Inflammatory macrophage treated with lipopolysaccharide for 4 hours (primary cell): ENCODE measurements around the gene PTPN20.
"Not testable (repeated sequence)": the region's sequence is repeated elsewhere in the genome, so short reads cannot be mapped to it uniquely, and the experiment has no call there.

Experiments
- DNase-seq: peaks from one replicate; pipeline ENCODE4 v3.0.0-alpha.2; 2020

PTPN20 gene

DNA sequence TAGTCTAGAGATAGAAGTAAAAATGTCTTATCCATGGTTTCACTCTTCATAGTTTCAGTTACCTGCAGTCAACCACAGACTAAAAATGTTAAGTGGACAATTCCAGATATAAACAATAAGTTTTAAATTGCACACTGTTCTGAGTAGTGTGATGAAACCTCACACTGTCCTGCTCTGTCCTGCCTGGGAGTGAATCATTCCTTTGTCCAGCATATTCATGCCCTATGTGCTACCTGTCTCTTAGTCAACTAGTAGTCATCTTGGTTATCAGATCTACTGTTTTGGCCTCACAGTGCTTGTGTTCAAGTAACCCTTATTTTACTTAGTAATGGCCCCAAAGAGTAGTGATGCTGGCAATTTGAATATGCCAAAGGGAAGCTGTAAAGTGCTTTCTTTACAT lies 49.5 kb downstream of the PTPN20 start:
- DNase-seq = not testable (repeated sequence)

DNA sequence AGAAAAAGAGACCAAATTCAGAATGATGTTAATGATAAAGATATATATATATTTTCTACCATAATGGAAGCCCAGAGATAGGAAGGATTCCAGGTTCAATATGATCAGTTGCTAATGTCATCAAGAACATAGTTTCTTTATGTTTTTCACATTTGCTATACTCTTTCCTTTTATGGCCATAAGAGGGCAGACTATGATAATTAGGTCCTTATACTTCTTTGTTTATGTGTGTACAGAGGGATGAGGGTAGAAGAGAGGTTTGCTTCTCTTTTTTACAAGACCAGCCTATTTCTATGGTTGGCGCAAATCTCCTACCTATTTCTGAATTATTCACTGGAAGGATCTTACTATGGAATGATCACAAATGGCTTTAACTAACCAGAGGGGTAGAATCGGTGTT lies 52.1 kb downstream of the PTPN20 start:
- DNase-seq = not testable (repeated sequence)

DNA sequence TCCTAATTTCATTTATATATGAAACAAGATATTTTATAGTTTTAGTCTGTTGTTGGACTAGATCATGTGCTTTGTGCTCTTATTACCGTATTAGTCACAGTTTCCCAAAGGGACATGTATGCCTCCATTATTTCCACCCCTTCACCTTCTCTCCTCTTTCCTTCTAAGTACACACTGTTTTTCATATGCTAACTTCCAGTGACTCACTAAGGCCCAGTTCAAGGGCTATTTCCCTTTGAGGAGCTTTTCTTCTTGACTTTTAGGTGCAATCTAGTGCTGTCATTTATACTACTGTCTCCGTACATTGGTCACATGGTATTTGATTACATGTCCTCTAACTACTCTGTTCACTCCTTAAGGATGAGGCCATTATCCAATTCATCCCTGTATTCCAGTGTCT lies 55.8 kb downstream of the PTPN20 start:
- not testable (repeated sequence) for DNase-seq

DNA sequence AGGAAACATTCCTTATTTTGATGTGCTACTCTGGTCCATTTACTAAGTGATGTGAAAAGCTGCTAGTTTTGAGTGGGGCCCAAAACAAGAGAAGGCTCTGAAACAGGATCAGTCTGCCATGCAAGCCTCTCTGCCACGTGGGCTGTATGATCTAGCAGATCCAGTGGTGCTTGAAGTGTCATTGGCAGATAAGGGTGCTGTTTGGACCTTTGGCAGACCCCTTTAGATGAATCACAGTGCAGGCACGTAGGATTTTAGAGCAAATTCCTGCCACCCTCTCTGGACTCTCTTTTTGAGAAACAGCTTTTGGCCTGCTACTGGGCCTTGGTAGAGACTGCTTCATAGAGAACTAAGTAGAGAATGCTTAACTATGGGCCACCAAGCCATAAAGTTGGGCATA lies 69.0 kb downstream of the PTPN20 start:
- DNase-seq = not testable (repeated sequence)

DNA sequence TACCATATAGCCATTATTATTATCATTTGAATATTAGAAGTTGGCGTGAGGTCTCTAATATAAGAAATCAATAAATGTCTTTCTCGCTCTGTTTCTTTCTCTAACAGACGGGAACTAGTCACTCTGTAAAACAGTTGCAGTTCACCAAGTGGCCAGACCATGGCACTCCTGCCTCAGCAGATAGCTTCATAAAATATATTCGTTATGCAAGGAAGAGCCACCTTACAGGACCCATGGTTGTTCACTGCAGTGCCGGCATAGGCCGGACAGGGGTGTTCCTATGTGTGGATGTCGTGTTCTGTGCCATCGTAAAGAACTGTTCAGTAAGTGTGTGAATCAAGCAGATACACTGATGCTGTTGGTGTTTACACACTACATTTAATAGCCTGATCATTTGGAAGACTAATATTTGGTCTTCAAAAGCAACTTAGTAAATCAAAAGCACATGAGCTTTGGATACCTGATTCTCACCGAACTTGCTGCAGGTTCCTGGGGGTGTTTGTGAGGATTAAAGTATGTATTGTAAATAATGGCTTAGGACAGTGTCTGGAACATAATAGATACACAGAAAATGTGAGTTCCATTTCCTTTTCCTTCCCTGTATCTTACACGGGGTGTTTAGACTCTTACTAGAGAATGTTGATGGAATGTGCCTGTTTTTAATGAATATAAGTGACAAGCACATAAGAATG lies 76.2 kb downstream of the PTPN20 start:
- DNase-seq = not testable (repeated sequence)

DNA sequence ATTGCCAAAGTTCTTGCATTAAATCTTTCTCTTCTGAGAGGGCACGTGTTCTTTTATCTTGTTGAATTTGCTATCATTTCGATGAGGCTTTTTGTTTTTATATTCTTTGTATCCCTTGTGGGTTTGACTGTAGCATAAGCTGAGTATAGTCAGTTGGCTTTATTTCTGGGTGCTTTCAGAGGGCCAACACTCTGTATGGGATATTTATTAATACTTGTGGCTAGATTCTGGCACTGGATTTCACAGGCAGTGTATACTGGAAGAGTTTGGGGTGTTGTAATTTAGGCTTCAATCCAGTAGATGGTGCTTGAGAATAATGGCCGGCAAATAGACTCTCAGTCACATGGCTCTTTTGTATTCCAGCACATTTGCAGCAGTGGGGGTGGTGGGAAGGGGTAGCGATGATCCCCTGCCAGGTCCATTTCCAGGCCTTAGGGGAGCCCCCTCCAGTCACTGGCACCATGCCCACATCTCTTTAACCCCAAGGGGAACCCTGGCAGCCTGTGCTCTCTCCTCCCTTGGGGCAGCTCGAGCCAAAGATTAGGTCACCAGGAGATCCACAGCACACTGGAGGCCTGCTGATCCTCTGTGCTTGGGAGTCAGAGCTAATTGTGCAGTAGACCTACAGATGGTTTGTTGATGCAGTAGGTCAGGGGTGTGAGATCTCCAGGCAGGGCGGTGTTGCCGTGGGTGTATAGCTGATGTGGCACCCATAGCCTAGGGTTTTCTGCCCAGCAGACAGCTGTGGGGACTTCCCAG lies 81.8 kb downstream of the PTPN20 start:
- DNase-seq = peak; percentile 83

DNA sequence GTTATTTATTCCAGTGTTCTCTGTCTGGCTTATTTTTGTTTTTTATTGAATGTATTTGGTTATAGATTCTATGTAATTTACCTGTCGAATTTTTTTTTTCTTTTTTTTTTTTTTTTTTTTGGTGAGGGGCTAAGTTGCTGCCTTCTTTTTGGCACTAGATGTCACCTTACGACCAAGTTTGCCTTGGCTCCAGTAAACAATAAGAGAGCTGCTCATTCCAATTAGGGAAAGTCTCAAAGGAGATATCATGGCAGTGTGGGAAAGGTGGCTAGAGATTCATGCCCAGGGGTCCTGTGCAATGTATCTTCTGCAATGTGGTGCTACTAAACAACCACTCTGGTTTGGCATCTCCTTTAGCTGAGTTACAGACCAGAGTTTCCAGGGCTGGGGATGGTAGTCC lies 84.0 kb downstream of the PTPN20 start:
- DNase-seq = no peak

DNA sequence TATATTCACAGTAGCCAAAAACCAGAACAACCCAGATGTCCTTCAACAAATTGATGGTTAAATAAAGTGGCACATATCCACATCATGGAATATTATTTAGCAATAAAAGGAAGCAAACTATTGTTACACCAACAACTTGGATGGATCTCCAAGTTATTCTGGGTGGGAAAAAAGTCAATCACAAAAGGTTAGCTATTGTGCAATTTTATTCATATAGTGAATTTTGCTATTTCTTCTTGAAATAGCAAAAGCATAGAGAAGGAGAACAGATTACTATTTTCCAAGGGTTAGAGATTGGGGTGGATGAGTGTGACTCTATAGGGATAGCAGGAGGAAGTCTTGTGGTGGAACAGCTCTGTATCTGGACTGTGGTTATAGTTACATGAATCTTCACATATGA lies 87.0 kb downstream of the PTPN20 start:
- DNase-seq = no peak

DNA sequence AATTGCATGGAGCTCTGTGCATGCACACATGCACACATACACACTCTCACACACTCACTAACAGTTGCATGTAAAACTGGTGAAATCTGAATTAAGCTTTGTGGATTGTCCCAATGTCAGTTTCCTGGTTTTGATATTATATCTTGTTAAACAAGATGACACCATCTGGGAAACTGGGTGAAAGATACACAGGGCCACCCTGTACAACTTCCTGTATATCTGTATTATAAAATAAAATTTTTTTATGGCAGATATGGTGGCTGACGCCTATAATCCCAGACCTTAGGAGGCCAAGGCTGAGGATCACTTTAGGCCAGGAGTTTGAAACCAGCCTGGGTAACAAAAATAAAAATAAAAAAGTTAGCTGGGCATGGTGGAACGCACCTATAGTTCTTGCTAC lies 87.4 kb downstream of the PTPN20 start:
- no peak for DNase-seq

DNA sequence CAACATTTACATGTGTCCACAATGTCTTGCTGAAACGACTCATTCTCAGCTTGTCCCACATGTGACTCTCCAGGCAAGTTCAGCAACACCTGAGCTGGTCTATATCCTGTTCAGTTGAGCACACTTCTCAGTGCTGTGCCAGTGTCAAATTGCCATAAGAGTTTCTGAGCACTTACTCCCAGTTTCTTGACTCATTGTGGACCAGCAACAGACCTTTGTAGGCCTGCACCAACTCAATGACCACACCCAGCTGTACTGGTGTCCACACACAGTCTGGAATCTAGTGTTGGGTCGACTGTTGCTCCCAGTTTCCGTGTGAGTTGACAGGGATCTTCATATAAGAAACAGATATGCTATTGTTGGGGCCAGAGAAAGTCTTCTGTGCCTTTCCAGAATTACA lies 88.0 kb downstream of the PTPN20 start:
- DNase-seq = no peak

DNA sequence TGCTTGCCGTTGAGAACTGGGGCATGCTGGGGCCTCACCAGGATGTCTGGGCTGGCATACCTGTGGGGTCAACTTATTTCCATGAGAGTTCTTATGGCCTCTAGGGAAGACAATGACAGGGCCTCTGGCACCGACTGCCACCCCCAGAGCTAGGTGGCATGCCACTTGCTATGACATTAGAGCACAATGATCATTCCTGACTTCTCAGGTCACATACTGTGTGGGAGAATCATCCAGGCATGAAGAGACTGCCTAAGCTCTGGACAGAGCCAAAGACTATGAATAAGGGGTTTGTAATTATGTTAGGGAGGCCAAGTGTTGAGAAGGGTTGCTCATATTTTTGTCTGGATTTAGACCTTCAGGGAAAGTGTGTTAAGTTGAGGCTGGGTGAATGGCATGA lies 97.5 kb downstream of the PTPN20 start:
- no peak for DNase-seq

DNA sequence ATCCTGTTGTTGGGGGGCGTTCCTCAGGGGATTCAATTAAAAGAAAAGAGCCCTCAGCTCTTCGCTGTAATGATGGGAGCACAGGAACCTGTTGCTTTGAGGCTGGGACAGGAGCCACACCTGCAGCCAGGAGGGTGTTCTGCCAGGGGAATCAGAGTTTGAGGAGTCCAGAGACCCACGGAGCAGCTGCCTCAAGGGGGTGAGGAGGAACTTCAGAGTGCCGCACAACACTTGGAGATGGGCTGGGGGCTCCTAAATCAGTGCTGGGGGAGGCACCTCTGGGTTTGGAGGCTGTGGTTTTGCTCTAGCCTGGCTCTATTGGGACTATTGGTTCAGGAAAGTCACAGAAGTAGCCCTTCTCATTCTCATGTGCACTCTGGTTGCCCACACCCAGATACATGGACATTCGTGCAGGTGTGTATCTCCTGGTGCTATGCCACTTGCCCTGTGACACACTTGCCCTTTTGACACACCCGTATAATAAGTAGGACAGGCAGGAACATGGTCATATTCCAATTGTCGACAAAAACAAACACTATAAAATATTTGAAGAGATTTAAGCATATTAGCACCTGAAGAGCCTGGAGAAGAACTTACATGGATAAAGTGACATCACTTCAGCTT lies 98.1 kb downstream of the PTPN20 start:
- no peak for DNase-seq

DNA sequence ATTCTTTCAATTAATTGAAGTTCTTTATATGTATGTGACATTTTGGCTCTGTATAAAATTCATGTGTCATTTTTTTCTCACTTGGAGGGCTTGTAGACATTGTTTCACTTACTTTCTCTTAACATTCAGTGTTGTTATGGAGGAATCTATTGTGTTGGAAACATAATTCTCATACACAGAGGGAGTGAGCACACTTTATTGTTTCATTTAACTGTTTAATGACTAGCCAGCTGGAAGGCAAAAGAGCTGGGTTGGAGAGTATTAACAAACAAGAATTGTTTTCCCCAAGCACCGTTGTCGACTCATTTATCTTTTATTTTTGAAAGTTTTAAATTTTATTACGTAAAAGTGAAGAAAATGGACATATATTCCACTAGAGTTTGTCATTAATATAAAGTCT lies 98.8 kb downstream of the PTPN20 start:
- DNase-seq = no peak

DNA sequence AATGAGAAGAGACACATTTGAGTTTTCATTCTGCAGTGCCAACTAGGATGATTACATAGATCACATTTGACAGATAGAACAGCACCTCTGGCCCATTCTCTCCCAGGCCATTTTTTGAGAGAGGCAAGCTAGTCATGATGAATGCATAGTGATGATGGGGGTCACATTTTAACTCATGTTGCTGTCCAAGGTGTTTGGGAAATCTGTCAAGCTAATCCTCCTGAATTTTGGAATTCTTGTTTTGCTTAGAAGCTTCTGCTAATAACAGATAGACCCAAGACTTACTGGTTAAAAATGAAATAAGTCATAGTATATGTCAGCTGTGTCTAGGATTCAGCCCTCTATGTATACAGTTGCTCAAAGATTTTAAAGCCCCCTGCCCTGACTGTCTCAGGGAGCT lies 101.0 kb downstream of the PTPN20 start:
- no peak for DNase-seq

DNA sequence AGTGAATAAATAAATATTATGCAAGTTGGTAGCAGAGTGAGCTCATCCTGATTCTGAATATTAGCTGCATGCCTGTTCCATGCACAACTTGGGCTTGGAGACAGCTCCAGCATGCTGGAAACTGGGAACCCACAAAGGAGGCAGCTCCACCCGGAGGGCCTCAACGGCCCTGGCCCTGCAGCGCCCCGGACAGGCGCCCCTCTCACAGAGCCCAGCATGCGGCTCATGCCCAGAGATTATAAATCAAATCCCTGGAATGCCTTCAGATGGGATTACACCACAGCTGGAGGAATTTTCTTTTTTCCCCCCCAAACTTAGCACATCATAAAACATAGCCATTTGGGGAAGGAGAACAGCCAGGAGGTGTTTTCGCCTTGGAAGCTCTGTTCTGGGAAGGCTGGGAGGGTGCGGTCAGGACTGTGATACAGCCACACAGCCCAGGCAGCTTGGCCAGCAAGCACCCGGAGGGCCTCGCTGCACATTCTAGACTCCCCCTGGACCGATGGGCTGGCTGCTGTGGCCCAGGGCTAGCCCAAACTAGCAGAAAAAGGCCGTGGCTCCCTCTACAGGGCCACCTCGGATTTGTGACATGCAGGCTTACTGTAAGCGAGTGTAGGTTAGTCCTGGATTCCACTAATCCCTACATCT lies 102.4 kb downstream of the PTPN20 start:
- no peak for DNase-seq

DNA sequence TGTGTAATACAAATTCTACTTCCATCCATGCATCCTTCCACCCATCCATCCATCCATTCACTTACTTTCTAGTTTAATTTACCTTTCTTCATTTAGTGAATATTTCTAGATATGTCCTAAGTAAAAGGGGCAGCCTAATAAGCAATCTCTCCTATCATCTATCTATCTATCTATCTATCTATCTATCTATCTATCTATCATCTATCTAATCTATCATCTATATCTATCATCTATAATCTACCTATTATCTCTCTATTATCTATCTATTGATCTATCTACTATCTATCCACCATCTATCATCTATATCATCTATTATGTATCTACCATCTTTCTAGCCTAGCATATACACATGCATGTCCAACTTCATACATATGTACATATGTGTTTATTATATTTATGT lies 104.2 kb downstream of the PTPN20 start:
- DNase-seq = no peak

DNA sequence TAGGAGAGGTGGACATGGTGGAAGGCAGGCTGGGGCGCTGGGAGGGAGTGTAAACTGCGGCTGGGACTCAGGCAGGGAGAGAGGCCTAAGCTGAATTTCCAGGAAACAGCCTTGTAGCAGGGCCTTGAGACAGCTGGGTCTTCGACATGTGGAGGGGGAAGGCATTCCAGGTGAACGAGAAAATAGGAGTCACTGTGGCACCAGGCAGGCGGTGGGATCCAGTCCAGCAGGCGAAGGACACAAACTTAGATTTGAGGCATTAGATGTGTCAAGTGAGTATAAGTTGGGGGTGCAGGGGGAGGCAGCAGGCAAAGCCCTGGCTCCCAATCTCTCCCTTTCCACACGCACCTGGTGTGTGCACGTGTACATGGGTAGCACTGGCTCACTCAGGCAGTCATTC lies 105.3 kb downstream of the PTPN20 start:
- no peak for DNase-seq

DNA sequence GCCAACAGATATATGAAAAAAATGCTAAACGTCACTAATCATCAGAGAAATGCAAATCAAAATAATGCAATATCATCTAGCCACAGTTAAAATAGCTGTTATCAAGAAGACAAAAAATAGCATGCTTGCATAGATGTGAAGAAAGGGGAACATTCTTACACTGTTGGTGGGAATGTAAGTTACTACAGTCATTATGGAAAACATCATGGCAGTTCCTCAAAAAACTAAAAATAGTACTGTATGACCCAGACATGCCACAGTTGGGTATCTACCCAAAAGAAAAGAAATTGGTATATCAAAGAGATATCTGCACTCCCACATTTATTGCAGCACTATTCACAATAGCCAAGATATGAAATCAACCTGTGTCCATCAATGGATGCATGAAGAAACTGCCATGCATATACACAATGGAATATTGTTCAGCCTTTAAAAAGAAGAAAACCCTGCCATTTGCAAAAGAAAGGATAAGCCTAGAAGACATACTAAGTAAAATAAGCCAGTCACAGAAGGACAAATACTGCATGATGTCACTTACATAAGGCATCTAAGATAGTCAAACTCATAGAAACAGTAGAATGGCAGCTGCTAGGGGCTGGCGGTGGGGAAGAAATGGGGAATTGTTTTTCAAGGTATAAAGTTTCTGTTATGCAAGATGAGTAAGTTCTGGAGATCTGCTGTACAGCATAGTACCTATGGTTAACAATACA lies 107.0 kb downstream of the PTPN20 start:
- peak; percentile 47 for DNase-seq

DNA sequence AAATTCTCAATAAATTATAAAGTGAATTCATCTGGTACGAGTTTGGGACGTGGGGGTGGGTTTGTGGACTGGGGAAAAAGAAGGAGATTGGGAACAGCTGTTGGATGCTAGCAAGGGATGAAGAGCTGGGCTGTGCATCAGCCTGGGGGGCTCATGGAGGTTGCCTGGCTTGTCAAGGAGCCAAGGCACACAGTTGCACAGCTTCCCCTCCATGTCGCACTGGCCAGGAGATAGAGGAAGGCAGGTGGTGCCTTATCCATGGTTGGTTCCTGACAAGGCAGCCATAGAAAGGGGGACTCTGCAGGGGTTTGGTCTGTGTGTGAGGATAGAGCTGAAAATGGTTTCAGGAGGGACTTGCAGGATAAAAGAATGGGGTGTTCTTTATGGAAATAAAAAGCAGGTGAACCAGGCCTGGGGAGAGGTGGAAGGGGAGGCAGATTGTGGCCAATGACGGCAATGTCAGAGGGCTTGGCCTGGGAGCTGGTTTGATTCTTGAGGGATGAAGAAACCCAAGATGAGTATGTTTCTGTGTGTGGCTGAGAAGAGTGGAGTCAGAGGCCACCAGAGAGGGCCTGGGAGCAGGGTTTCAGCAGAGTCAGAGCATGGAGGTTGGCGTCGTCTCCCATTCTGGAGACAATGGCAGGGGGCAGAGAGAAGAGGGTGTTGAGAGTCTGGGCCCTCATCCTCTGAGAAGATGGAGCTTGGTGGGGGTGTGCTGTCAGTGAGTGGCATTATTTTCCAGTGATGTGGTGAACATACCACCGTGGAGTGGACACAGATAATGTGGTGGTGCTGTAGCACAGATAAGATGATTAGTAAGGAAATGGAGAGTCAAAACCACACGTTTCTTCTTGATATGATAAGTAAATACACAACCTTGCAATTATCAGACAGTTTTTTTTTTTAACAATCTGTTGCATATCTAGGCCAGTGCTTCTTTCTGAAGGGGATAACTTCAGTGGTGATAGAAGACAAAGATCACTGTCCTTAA lies 108.2 kb downstream of the PTPN20 start:
- no peak for DNase-seq

DNA sequence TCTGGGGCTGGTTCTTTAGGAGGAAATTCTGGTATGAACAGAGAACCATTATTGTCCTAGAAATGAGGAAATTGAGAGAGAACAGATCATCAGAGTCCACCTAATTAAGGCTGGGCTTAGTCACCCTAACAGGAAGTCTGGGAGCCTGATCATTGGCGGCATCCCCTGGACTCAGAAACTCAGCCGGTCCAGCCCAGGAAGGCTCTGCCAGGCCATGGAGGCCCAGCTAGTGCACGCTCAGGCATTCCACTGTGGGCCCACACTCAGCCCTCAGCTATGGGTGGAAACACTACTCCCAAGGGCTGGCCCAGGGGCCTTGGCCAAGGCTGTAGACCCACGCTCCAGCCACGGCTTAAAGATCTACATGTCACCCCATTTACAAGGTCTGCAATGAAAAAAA lies 109.2 kb downstream of the PTPN20 start:
- DNase-seq = peak; percentile 64

DNA sequence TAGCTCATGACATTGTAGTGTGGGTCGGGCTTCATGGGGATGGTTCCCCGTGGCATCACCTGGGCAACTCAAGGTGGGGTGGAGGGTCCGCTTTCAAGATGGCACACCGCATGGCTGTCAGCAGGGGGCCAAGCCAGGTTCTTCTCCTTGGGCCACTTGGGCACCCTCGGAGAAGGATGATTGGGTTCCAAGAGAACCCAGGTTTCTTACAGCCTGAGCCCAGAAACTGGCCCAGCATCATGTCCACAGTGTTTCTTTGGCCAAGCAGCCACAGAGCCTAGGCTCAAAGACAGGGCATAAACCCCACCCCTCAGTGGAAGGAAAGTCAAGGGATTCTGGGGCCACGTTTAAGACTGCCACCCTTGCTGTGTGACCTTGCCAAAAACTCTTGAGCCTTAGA lies 110.6 kb downstream of the PTPN20 start:
- no peak for DNase-seq
